Stomach (tissue), 9 donors: ENCODE measurements around the gene TMEM179. TPM values are rescaled to one million over a fixed set of nuclear protein-coding genes. Genes with fewer than 3 reads are reported as not detected.

ENCODE experiments used
- DNase-seq, 2 donors: peaks; one replicate each; pipeline versions ENCODE4 v3.0.0 to v3.0.0-alpha.2; 2013 to 2019
- H3K27ac ChIP-seq, 5 donors: fragments of 200-600 bp in 4 of 5; sonication (generic) in 4 of 5; one replicate each; pipeline ENCODE4 v1.5.1; 2013 to 2019; ENCODE audit warnings: mild to moderate bottlenecking in 1 of 5, moderate library complexity in 1 of 5
- H3K27me3 ChIP-seq, 3 donors: fragments of 200-600 bp; sonication (generic); one replicate each; pipeline ENCODE4 v1.5.1; 2017 to 2019; ENCODE audit warnings: mixed run types in 1 of 3
- H3K36me3 ChIP-seq, 4 donors: fragments of 200-600 bp; sonication (generic); 1 replicate in 3 of 4; 2 replicates in 1 of 4; pipeline ENCODE4 v1.5.1; 2016 to 2019
- H3K4me1 ChIP-seq, 4 donors: fragments of 200-600 bp; sonication (generic); one replicate each; pipeline ENCODE4 v1.5.1; 2016 to 2019
- H3K4me3 ChIP-seq, 4 donors: fragments of 200-600 bp; sonication (generic) in 3 of 4; one replicate each; pipeline ENCODE4 v1.5.1; 2016 to 2019; ENCODE audit warnings: mild to moderate bottlenecking in 1 of 4
- H3K9me3 ChIP-seq, 4 donors: fragments of 200-600 bp; sonication (generic); one replicate each; pipeline ENCODE4 v1.5.1; 2016 to 2019
- EP300 ChIP-seq: sonication (generic); formaldehyde crosslinking; IDR thresholded peaks from one replicate; pipeline ENCODE4 v1.6.1; 2017; ENCODE audit warnings: antibody characterized with exemption
- POLR2A ChIP-seq, 4 donors: fragments of 450-650 bp; IDR thresholded peaks; one replicate each; pipeline ENCODE4 v1.6.1; 2016; ENCODE audit warnings: antibody characterized with exemption in 4 of 4, control low read depth in 2 of 4, mild to moderate bottlenecking in 1 of 4, moderate library complexity in 1 of 4
- POLR2AphosphoS5 ChIP-seq, 3 donors: sonication (generic); formaldehyde crosslinking; IDR thresholded peaks; one replicate each; pipeline ENCODE4 v1.6.1; 2016; ENCODE audit warnings: antibody characterized with exemption in 3 of 3
- WGBS, 5 donors: extraction: QIAGEN DNeasy Blood & Tissue Kit in 3 of 5; methylation state at CpG; one replicate each; pipeline versions ENCODE4 v1.1.5 to v1.1.7; 2013 to 2018; 5-methylcytosine and 5-hydroxymethylcytosine counted together
- intact Hi-C: fragments of 100-400 bp; cut with DNase I; formaldehyde crosslinking; loops from one replicate; pipeline ENCODE4 v1.15.1; 2023; ENCODE audit warnings: low total_unique reads
- polyA plus RNA-seq, 3 donors: library from polyadenylated mRNA; stranded (reverse); fragments of 200-250 nt; gene quantifications; one replicate each; pipeline ENCODE4 v1.2.3, GENCODE V29; 2013
- total RNA-seq, 5 donors: library from RNA; depleted of rRNA; stranded (reverse); fragments of >200 nt; gene quantifications; one replicate each; pipeline versions ENCODE4 v1.1.0 to v1.2.3, GENCODE V29; 2014 to 2016
- TF ChIP-seq, protein P1 (sequence below), 7 experiments: fragments of 450-650 bp in 4 of 7; fragments of 200-600 bp in 3 of 7; sonication (generic) in 3 of 7; IDR thresholded peaks; one replicate each; pipeline ENCODE4 v1.5.1; 2016 to 2019; ENCODE audit warnings: antibody characterized with exemption in 7 of 7, control low read depth in 2 of 7, mild to moderate bottlenecking in 1 of 7
- donor health status: healthy with polysubstance abuse.
- donor health status: Bipolar disorder and iron deficiency.
- donor health status: healthy.

Gene TMEM179
- total and polyA plus RNA-seq, 8 donors, result 0.58 to 4.6 (median 0.92) TPM; not detected in 3

DNA sequence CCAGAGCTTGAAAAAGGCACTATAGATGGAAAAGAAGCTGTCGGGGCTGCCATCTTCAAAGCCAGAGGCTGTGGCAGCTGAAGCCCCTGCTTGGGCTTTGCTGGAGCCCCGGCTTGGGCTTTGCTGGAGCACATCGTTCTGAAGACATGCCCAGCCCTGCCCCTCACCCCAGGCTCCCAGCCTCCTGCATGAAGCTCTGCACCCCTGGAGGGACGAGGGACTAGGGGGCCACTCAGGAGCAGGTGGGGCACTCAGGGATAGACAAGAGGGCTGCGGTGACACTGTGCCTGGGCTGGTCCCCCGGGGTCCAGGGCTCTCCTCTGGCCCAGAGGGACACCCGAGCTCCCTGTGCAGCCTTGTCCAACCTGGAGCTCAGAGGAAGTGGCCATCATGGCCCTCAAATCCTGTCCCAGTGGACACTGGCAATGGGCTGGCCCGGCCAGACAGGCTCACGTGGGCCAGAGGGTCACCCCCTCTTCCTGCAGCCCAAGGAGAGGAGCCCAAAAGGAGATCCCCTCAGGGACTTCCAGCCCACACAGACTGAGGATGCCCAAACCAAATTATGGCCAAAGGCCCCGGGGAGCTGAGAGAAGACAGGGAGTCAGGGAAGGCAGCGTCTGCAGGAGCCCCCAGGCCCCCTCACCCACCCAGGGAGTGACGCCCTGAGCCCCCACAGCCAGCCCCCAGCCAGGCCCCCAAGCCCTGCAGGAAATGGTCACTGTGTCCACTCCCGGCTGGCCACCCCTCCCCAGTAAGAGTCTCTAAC lies 48.1 kb downstream of the TMEM179 start:
- WGBS, 5 donors, result 56 to 71% (median 67%) methylated on average over 3 to 13 of the region's 13 CpGs
- H3K9me3 ChIP-seq, result no peaks in the 10 kb centered on the region
- no peaks in the 10 kb centered on the region for H3K36me3 ChIP-seq
- no peak overlapping the region for H3K4me3 ChIP-seq
- TF ChIP-seq, protein P1, sequence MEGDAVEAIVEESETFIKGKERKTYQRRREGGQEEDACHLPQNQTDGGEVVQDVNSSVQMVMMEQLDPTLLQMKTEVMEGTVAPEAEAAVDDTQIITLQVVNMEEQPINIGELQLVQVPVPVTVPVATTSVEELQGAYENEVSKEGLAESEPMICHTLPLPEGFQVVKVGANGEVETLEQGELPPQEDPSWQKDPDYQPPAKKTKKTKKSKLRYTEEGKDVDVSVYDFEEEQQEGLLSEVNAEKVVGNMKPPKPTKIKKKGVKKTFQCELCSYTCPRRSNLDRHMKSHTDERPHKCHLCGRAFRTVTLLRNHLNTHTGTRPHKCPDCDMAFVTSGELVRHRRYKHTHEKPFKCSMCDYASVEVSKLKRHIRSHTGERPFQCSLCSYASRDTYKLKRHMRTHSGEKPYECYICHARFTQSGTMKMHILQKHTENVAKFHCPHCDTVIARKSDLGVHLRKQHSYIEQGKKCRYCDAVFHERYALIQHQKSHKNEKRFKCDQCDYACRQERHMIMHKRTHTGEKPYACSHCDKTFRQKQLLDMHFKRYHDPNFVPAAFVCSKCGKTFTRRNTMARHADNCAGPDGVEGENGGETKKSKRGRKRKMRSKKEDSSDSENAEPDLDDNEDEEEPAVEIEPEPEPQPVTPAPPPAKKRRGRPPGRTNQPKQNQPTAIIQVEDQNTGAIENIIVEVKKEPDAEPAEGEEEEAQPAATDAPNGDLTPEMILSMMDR (IDR thresholded peaks at IDR 0.05), result no peak
- TF ChIP-seq POLR2A (IDR thresholded peaks at IDR 0.05) (no peak), EP300 (no peak), POLR2AphosphoS5 (IDR thresholded peaks at IDR 0.05) (no peak)
- no peak overlapping the region for H3K27ac ChIP-seq
- no peaks in the 10 kb centered on the region for H3K4me1 ChIP-seq
- peaks cover 0 to 74% (median 4%) of the 10 kb centered on the region in 3 donors for H3K27me3 ChIP-seq
- intact Hi-C loops, result no loop called here
- no peak for DNase-seq

DNA sequence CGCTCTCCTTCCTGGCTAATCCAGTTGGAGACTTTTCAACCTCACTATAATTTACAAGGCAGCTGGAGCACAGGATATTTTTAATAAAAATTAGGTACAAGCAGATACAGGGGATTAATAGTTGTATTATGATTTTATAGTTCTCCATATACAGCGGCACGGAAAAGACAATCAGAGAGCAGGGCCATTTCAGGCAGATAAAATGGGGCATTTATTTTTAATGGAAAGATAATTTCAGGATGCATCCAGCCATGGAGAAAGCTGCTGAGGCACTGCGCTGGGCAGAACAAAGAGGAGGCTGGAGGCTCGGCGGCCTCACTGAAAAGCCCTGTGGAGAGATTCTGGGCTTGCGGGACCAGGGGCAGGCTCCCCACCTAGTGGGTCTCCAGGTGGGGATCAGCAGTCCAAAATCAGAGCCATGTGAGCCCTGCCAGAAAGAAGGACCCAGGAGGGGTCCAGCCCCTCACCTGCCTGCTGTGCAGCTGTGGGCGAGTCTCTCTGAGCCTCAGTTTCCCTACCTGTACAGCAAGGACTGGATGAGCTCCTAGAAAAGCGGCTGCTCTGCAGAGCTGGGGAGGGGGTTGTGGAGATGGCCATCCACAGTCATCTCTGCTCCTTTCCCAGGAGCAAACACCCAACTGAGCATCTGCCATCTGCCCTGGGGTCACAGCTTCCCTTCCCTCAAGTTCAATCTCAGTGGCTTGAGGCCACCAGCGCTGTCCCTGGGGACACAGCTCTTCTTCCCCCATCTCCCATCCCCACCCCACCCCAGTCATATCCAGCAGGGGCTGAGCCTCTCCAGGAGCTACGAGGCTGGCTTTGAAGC lies 48.9 kb downstream of the TMEM179 start:
- Histone ChIP-seq H3K27ac (no peak overlapping the region), H3K4me1 (no peaks in the 10 kb centered on the region), H3K27me3 (peaks cover 0 to 68% (median 5%) of the 10 kb centered on the region in 3 donors), H3K4me3 (no peak overlapping the region), H3K9me3 (no peaks in the 10 kb centered on the region), H3K36me3 (no peaks in the 10 kb centered on the region)
- no peak for DNase-seq
- no peak for TF ChIP-seq POLR2A (IDR thresholded peaks at IDR 0.05)
- TF ChIP-seq, protein P1 (IDR thresholded peaks at IDR 0.05), result no peak
- no peak for TF ChIP-seq EP300
- TF ChIP-seq POLR2AphosphoS5 (IDR thresholded peaks at IDR 0.05), result no peak
- 87 to 92% (median 87%) methylated on average over 9 to 11 of the region's 11 CpGs for WGBS, 5 donors
- intact Hi-C loops, result no loop called here

DNA sequence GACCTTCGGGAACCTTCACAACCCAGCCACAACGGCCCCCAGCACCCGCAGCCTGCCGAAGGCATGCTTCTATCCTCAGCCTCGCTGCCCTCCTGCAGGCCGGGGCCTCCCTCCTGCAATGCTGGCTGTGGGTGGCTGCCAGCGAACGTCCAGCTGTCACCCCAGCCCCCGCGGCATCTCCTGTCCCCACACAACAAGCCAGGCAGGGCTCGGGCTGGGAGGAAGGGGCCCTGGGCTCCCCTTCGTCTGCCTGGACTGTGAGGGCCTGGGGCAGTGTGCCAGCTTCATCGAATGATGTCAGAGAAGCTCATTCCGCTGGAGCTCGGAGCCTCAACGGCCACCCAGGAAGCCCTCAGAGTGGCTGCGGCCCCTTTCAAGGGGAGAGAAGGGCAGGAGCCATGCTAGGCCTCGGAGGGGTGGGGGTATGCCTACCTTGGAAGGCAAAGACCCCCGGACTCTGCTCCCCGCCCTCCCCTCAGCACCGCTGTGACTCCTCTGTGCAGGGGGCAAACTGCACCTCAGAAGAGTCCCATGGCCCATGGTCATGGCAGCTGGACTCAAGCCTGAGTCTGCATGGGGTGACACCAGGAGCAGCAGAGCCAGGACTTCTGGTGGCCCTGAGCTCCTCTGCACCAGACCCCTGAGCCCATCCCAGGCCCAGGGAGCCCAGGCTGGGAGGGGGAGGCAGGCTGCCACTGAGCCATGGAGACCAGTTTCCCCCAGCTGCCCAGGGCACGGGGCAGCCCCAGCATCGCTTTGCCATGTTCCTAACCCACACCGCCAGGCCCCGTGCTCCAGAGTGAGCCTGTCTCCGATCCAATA lies 49.8 kb downstream of the TMEM179 start:
- peak in 1 of 2 donors; percentile 84 for DNase-seq
- Histone ChIP-seq H3K36me3 (no peaks in the 10 kb centered on the region), H3K4me1 (no peaks in the 10 kb centered on the region), H3K9me3 (no peaks in the 10 kb centered on the region), H3K4me3 (no peak overlapping the region), H3K27ac (no peak overlapping the region), H3K27me3 (peaks cover 0 to 73% (median 5%) of the 10 kb centered on the region in 3 donors)
- 47 to 74% (median 63%) methylated on average over 11 to 26 of the region's 26 CpGs for whole genome bisulfite sequencing, 5 donors
- no peak for TF ChIP-seq EP300
- TF ChIP-seq POLR2A (IDR thresholded peaks at IDR 0.05), result no peak
- TF ChIP-seq, protein P1 (IDR thresholded peaks at IDR 0.05), result no peak
- TF ChIP-seq POLR2AphosphoS5 (IDR thresholded peaks at IDR 0.05), result no peak
- intact Hi-C loops, result no loop called here

DNA sequence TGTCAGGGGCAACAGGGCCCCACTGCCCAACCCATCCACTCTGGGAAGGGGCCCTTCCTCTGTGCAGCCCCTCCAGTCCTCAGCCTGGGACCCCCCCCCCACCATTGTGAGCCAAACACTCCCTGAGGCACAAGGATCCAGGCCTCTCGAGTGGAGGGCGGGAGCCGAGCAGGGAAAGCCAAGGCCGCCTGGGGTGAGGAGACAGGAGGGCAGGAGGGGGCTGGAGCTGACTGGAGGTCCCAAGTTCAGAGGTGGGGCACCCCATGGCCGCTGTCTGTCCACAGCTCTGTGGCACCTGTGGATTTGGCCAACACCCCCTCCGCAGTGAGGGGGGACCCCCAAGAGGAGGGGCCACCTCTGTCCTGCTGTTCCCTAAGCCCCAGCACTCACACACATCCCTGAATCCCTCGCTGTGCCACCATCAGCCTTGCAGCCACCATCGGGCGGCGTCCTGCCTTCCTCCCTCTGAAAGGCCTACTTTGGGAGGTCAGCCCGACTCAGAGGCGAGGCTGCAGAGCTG lies 50.4 kb downstream of the TMEM179 start:
- 68 to 82% (median 76%) methylated on average over 9 to 12 of the region's 12 CpGs for WGBS, 5 donors
- intact Hi-C loops, result no loop called here
- Histone ChIP-seq H3K9me3 (no peaks in the 10 kb centered on the region), H3K4me3 (no peak overlapping the region), H3K27me3 (peaks cover 0 to 78% (median 5%) of the 10 kb centered on the region in 3 donors), H3K27ac (no peak overlapping the region), H3K4me1 (no peaks in the 10 kb centered on the region), H3K36me3 (no peaks in the 10 kb centered on the region)
- no peak for TF ChIP-seq POLR2AphosphoS5 (IDR thresholded peaks at IDR 0.05)
- no peak for TF ChIP-seq POLR2A (IDR thresholded peaks at IDR 0.05)
- TF ChIP-seq EP300, result no peak
- TF ChIP-seq, protein P1 (IDR thresholded peaks at IDR 0.05), result no peak
- DNase-seq, result no peak
